Neural cell (in vitro differentiated cells): ENCODE data around the gene PPP3CA.

Experiments
- TAF1 ChIP-seq: IDR thresholded peaks from 2 replicates; pipeline ENCODE4 v1.6.1; 2012; ENCODE audit warnings: low read depth
- TF ChIP-seq, protein P1 (sequence below): fragments of 450-650 bp; IDR thresholded peaks from 2 replicates; pipeline ENCODE4 v1.5.1; 2014; ENCODE audit warnings: antibody characterized with exemption, mild to moderate bottlenecking, moderate library complexity; ENCODE audit not compliant: poor library complexity, severe bottlenecking

DNA sequence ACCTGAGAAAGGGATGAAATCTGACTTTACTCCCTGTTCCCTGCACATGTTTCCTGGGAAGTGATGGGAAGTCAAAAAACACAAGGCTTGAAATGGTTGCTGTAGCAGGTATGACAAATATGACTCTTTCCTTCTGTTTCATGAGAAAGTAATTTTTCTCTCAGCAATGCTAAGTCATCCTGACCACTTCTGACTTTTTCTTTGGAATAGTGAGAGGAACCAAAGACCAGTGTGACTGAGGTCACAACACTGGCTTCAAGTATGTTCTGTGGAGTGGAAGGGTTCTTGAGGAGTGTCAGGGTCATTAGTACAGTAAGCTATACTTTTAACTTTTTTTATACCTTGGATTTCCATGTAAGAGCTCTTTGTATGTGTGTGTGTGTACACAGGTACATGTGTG is 225.3 kb downstream of the PPP3CA start:
- TF ChIP-seq TAF1, result no peak
- TF ChIP-seq, protein P1, sequence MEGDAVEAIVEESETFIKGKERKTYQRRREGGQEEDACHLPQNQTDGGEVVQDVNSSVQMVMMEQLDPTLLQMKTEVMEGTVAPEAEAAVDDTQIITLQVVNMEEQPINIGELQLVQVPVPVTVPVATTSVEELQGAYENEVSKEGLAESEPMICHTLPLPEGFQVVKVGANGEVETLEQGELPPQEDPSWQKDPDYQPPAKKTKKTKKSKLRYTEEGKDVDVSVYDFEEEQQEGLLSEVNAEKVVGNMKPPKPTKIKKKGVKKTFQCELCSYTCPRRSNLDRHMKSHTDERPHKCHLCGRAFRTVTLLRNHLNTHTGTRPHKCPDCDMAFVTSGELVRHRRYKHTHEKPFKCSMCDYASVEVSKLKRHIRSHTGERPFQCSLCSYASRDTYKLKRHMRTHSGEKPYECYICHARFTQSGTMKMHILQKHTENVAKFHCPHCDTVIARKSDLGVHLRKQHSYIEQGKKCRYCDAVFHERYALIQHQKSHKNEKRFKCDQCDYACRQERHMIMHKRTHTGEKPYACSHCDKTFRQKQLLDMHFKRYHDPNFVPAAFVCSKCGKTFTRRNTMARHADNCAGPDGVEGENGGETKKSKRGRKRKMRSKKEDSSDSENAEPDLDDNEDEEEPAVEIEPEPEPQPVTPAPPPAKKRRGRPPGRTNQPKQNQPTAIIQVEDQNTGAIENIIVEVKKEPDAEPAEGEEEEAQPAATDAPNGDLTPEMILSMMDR, result no peak
